WTC11 (cell line): Measurements from ENCODE around the gene FUT8. TPM values are rescaled to one million over a fixed set of nuclear protein-coding genes. Genes with fewer than 3 reads are reported as not detected.
A peak's percentile ranks its signal among the peaks of the same experiment; 100 is the strongest.

Experiments used
- CREB1 ChIP-seq: sonication (generic); formaldehyde crosslinking; IDR thresholded peaks from 2 replicates; pipeline ENCODE4 v1.8.0; 2023; ENCODE audit warnings: mild to moderate bottlenecking, missing genetic modification reagents
- CREM ChIP-seq: sonication (generic); formaldehyde crosslinking; IDR thresholded peaks from 2 replicates; pipeline ENCODE4 v1.8.1; 2022; ENCODE audit warnings: mild to moderate bottlenecking, missing genetic modification reagents, moderate library complexity
- EMX1 ChIP-seq: fragments of 250-450 bp; sonication (Bioruptor Pico); IDR thresholded peaks from 2 replicates; pipeline ENCODE4 v1.8.0; 2021; ENCODE audit warnings: mild to moderate bottlenecking
- ESRRA ChIP-seq: sonication (generic); formaldehyde crosslinking; IDR thresholded peaks from 2 replicates; pipeline ENCODE4 v1.8.1; 2022; ENCODE audit warnings: mild to moderate bottlenecking, missing genetic modification reagents, borderline replicate concordance
- FOXJ3 ChIP-seq: sonication (generic); formaldehyde crosslinking; IDR thresholded peaks from 2 replicates; pipeline ENCODE4 v1.9.0; 2021; ENCODE audit warnings: missing genetic modification reagents, mild to moderate bottlenecking, borderline replicate concordance
- FOXP1 ChIP-seq: sonication (generic); formaldehyde crosslinking; IDR thresholded peaks from 2 replicates; pipeline ENCODE4 v1.8.0; 2022; ENCODE audit warnings: missing genetic modification reagents, mild to moderate bottlenecking, moderate library complexity, borderline replicate concordance
- GTF2I ChIP-seq: fragments of 250-450 bp; sonication (Bioruptor Pico); conservative IDR thresholded peaks from 2 replicates; pipeline ENCODE4 v1.4.0; 2021; ENCODE audit warnings: mild to moderate bottlenecking
- HMGA2 ChIP-seq: fragments of 250-450 bp; sonication (Bioruptor Pico); IDR thresholded peaks from 2 replicates; pipeline ENCODE4 v1.4.0; 2021; ENCODE audit warnings: mild to moderate bottlenecking, moderate library complexity
- IRF2 ChIP-seq: sonication (generic); formaldehyde crosslinking; IDR thresholded peaks from 2 replicates; pipeline ENCODE4 v1.8.0; 2022; ENCODE audit warnings: low read depth, missing genetic modification reagents, borderline replicate concordance
- KAT7 ChIP-seq: sonication (generic); formaldehyde crosslinking; IDR thresholded peaks from 2 replicates; pipeline ENCODE4 v1.8.1; 2023; ENCODE audit warnings: missing genetic modification reagents, mild to moderate bottlenecking, borderline replicate concordance
- PRRX2 ChIP-seq: fragments of 250-450 bp; sonication (Bioruptor Pico); IDR thresholded peaks from 2 replicates; pipeline ENCODE4 v1.8.0; 2021; ENCODE audit warnings: mild to moderate bottlenecking
- RELA ChIP-seq: sonication (generic); formaldehyde crosslinking; IDR thresholded peaks from 2 replicates; pipeline ENCODE4 v1.8.1; 2022; ENCODE audit warnings: missing genetic modification reagents, mild to moderate bottlenecking, borderline replicate concordance
- RORB ChIP-seq: fragments of 250-450 bp; sonication (Bioruptor Pico); IDR thresholded peaks from 2 replicates; pipeline ENCODE4 v1.9.0; 2021; ENCODE audit warnings: mild to moderate bottlenecking
- SP1 ChIP-seq: sonication (generic); formaldehyde crosslinking; conservative IDR thresholded peaks from 2 replicates; pipeline ENCODE4 v1.8.1; 2022; ENCODE audit warnings: missing genetic modification reagents
- TP53 ChIP-seq: sonication (generic); formaldehyde crosslinking; IDR thresholded peaks from 2 replicates; pipeline ENCODE4 v1.8.1; 2023; ENCODE audit warnings: mild to moderate bottlenecking, missing genetic modification reagents
- ZNF671 ChIP-seq: fragments of 250-450 bp; sonication (Bioruptor Pico); IDR thresholded peaks from 2 replicates; pipeline ENCODE4 v1.8.0; 2021; ENCODE audit warnings: mild to moderate bottlenecking
- total RNA-seq: library from RNA; stranded (reverse); gene quantifications from 3 replicates; pipeline ENCODE4 v1.2.3, GENCODE V29; 2021
- TF ChIP-seq, protein P1 (sequence below): sonication (generic); formaldehyde crosslinking; IDR thresholded peaks from 2 replicates; pipeline ENCODE4 v1.8.0; 2022; ENCODE audit warnings: missing genetic modification reagents
- TF ChIP-seq, protein P2 (sequence below): sonication (generic); formaldehyde crosslinking; IDR thresholded peaks from 2 replicates; pipeline ENCODE4 v1.8.1; 2022; ENCODE audit warnings: low read depth, mild to moderate bottlenecking, moderate library complexity, missing genetic modification reagents, borderline replicate concordance
- TF ChIP-seq, protein P3 (sequence below): sonication (generic); formaldehyde crosslinking; IDR thresholded peaks from 2 replicates; pipeline ENCODE4 v1.8.1; 2023; ENCODE audit warnings: mild to moderate bottlenecking, missing genetic modification reagents
- TF ChIP-seq, protein P4 (sequence below): sonication (generic); formaldehyde crosslinking; IDR thresholded peaks from 2 replicates; pipeline ENCODE4 v1.8.1; 2022; ENCODE audit warnings: missing genetic modification reagents, borderline replicate concordance
- TF ChIP-seq, protein P5 (sequence below): sonication (generic); formaldehyde crosslinking; IDR thresholded peaks from 2 replicates; pipeline ENCODE4 v1.8.0; 2022; ENCODE audit warnings: mild to moderate bottlenecking, missing genetic modification reagents
- TF ChIP-seq, protein P6 (sequence below): sonication (generic); formaldehyde crosslinking; IDR thresholded peaks from 2 replicates; pipeline ENCODE4 v1.8.1; 2022; ENCODE audit warnings: mild to moderate bottlenecking, missing genetic modification reagents, moderate library complexity, borderline replicate concordance
- TF ChIP-seq, protein P7 (sequence below): sonication (generic); formaldehyde crosslinking; IDR thresholded peaks from 2 replicates; pipeline ENCODE4 v1.8.0; 2023; ENCODE audit warnings: missing genetic modification reagents
- TF ChIP-seq, protein P8 (sequence below): sonication (generic); formaldehyde crosslinking; IDR thresholded peaks from 2 replicates; pipeline ENCODE4 v1.8.1; 2023; ENCODE audit warnings: mild to moderate bottlenecking, missing genetic modification reagents

The FUT8 gene
- total RNA-seq, 1 experiment from 2014 or later, result 37.9 TPM

DNA sequence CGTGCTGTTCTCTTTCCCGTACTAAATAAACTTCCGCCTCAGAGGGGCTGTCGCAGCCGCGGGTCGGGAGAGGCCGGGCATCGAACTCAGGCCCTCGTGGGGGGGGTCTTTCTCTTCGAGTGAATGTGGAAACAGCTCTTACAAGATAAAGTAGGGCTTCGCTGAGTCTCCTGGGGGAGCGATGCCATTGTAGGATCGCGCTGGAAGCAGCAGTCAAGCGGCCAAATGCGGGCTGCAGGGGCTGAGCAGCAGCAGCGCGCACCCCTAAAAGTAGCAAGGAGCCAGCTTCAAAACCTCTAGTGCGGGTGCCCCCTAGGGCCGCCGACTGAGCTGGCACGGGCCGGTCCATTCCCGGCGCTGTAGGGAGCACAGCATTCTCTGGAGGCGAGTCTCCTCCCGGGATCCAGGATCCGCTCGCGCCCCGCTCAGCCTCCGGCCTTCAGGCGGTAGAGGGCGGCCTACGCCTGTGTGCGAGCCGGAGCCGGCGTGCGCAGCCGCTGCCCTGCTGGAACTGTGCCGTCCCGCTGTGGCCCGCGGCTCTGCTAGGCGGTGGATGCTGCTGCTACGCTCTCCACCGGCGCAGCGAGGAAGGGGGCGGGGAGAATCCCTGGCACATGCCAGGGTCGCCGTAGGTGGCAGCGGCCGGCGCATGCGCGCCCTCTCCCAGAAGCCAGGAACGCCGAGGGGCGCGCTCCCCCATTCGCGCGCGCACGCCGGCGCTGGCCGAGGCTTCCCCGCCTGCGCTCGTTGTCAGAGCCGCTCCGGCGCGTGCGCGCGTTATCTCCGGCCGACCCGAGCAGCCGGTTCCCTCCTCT, at the start of gene FUT8 (continued):
- TF ChIP-seq, protein P1, sequence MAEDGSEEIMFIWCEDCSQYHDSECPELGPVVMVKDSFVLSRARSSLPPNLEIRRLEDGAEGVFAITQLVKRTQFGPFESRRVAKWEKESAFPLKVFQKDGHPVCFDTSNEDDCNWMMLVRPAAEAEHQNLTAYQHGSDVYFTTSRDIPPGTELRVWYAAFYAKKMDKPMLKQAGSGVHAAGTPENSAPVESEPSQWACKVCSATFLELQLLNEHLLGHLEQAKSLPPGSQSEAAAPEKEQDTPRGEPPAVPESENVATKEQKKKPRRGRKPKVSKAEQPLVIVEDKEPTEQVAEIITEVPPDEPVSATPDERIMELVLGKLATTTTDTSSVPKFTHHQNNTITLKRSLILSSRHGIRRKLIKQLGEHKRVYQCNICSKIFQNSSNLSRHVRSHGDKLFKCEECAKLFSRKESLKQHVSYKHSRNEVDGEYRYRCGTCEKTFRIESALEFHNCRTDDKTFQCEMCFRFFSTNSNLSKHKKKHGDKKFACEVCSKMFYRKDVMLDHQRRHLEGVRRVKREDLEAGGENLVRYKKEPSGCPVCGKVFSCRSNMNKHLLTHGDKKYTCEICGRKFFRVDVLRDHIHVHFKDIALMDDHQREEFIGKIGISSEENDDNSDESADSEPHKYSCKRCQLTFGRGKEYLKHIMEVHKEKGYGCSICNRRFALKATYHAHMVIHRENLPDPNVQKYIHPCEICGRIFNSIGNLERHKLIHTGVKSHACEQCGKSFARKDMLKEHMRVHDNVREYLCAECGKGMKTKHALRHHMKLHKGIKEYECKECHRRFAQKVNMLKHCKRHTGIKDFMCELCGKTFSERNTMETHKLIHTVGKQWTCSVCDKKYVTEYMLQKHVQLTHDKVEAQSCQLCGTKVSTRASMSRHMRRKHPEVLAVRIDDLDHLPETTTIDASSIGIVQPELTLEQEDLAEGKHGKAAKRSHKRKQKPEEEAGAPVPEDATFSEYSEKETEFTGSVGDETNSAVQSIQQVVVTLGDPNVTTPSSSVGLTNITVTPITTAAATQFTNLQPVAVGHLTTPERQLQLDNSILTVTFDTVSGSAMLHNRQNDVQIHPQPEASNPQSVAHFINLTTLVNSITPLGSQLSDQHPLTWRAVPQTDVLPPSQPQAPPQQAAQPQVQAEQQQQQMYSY (CRISPR knock-in tag), result peak; percentile 61
- TF ChIP-seq, protein P2, sequence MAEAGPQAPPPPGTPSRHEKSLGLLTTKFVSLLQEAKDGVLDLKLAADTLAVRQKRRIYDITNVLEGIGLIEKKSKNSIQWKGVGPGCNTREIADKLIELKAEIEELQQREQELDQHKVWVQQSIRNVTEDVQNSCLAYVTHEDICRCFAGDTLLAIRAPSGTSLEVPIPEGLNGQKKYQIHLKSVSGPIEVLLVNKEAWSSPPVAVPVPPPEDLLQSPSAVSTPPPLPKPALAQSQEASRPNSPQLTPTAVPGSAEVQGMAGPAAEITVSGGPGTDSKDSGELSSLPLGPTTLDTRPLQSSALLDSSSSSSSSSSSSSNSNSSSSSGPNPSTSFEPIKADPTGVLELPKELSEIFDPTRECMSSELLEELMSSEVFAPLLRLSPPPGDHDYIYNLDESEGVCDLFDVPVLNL (CRISPR knock-in tag), result no peak
- TF ChIP-seq EMX1 (CRISPR knock-in tag) (no peak), CREM (CRISPR knock-in tag) (peak; percentile 72; the same call in 1 of the 2 replicates), ZNF671 (CRISPR knock-in tag) (no peak), CREB1 (CRISPR knock-in tag) (no peak; the same call in 1 of the 2 replicates), IRF2 (CRISPR knock-in tag) (no peak), RORB (CRISPR knock-in tag) (no peak), ESRRA (CRISPR knock-in tag) (0 out of 2 replicates have a peak, but pooled peaks have one; percentile 15), FOXP1 (no peak), TP53 (CRISPR knock-in tag) (no peak; the same call in none of the 2 replicates), KAT7 (CRISPR knock-in tag) (peak; percentile 62; the same call in 1 of the 2 replicates), FOXJ3 (CRISPR knock-in tag) (no peak), GTF2I (CRISPR knock-in tag) (no peak), SP1 (CRISPR knock-in tag) (peak; percentile 93), RELA (CRISPR knock-in tag) (no peak; the same call in 1 of the 2 replicates), PRRX2 (CRISPR knock-in tag) (no peak), HMGA2 (CRISPR knock-in tag) (no peak)
- TF ChIP-seq, protein P3, sequence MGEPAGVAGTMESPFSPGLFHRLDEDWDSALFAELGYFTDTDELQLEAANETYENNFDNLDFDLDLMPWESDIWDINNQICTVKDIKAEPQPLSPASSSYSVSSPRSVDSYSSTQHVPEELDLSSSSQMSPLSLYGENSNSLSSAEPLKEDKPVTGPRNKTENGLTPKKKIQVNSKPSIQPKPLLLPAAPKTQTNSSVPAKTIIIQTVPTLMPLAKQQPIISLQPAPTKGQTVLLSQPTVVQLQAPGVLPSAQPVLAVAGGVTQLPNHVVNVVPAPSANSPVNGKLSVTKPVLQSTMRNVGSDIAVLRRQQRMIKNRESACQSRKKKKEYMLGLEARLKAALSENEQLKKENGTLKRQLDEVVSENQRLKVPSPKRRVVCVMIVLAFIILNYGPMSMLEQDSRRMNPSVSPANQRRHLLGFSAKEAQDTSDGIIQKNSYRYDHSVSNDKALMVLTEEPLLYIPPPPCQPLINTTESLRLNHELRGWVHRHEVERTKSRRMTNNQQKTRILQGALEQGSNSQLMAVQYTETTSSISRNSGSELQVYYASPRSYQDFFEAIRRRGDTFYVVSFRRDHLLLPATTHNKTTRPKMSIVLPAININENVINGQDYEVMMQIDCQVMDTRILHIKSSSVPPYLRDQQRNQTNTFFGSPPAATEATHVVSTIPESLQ (CRISPR knock-in tag), result no peak
- TF ChIP-seq, protein P4, sequence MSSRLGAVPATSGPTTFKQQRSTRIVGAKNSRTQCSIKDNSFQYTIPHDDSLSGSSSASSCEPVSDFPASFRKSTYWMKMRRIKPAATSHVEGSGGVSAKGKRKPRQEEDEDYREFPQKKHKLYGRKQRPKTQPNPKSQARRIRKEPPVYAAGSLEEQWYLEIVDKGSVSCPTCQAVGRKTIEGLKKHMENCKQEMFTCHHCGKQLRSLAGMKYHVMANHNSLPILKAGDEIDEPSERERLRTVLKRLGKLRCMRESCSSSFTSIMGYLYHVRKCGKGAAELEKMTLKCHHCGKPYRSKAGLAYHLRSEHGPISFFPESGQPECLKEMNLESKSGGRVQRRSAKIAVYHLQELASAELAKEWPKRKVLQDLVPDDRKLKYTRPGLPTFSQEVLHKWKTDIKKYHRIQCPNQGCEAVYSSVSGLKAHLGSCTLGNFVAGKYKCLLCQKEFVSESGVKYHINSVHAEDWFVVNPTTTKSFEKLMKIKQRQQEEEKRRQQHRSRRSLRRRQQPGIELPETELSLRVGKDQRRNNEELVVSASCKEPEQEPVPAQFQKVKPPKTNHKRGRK (CRISPR knock-in tag), result no peak
- TF ChIP-seq, protein P5, sequence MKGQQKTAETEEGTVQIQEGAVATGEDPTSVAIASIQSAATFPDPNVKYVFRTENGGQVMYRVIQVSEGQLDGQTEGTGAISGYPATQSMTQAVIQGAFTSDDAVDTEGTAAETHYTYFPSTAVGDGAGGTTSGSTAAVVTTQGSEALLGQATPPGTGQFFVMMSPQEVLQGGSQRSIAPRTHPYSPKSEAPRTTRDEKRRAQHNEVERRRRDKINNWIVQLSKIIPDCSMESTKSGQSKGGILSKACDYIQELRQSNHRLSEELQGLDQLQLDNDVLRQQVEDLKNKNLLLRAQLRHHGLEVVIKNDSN, result 0 out of 2 replicates have a peak, but pooled peaks have one; percentile 55
- TF ChIP-seq, protein P6, sequence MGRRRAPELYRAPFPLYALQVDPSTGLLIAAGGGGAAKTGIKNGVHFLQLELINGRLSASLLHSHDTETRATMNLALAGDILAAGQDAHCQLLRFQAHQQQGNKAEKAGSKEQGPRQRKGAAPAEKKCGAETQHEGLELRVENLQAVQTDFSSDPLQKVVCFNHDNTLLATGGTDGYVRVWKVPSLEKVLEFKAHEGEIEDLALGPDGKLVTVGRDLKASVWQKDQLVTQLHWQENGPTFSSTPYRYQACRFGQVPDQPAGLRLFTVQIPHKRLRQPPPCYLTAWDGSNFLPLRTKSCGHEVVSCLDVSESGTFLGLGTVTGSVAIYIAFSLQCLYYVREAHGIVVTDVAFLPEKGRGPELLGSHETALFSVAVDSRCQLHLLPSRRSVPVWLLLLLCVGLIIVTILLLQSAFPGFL (CRISPR knock-in tag), result no peak
- TF ChIP-seq, protein P7, sequence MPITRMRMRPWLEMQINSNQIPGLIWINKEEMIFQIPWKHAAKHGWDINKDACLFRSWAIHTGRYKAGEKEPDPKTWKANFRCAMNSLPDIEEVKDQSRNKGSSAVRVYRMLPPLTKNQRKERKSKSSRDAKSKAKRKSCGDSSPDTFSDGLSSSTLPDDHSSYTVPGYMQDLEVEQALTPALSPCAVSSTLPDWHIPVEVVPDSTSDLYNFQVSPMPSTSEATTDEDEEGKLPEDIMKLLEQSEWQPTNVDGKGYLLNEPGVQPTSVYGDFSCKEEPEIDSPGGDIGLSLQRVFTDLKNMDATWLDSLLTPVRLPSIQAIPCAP, result peak; percentile 62; the same call in 1 of the 2 replicates
- TF ChIP-seq, protein P8, sequence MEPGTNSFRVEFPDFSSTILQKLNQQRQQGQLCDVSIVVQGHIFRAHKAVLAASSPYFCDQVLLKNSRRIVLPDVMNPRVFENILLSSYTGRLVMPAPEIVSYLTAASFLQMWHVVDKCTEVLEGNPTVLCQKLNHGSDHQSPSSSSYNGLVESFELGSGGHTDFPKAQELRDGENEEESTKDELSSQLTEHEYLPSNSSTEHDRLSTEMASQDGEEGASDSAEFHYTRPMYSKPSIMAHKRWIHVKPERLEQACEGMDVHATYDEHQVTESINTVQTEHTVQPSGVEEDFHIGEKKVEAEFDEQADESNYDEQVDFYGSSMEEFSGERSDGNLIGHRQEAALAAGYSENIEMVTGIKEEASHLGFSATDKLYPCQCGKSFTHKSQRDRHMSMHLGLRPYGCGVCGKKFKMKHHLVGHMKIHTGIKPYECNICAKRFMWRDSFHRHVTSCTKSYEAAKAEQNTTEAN, result no peak; the same call in 1 of the 2 replicates
